ENCODE results near the gene CCDC169.

GRCh38 chr13:36323408-36323807 lies 25.8 kb upstream of the CCDC169 start:
- TF ChIP-seq SUZ12 (IDR thresholded peaks at IDR 0.05; ENCODE audit: extremely low read depth, insufficient read depth, insufficient read length) (no peak), ZNF274 (IDR thresholded peaks at IDR 0.05; ENCODE audit: low read depth, low read length) (no peak), YY1 (IDR thresholded peaks at IDR 0.05; ENCODE audit: insufficient read depth, insufficient read length) (no peak)
